CD4-positive, alpha-beta T cell treated with Interferon alpha-2 for 1 hour (primary cell): Measurements from ENCODE around the gene ASB4.

Source experiments
- DNase-seq, 2 donors: peaks; one replicate each; pipeline ENCODE4 v3.0.0-alpha.2; 2020 to 2022

Gene ASB4

GRCh38 chr7:95558864-95559263 is 73.1 kb downstream of the ASB4 start:
- no peak for DNase-seq

GRCh38 chr7:95560674-95561073 is 74.9 kb downstream of the ASB4 start:
- no peak for DNase-seq

- DNase-seq: no peak
Observed at GRCh38 chr7:95569720-95570119, 84.0 kb downstream of the ASB4 start.

- DNase-seq: no peak
Observed at GRCh38 chr7:95577137-95577536, 91.4 kb downstream of the ASB4 start.

- no peak for DNase-seq
Observed at GRCh38 chr7:95578299-95578855, 92.6 kb downstream of the ASB4 start.

- no peak for DNase-seq
Observed at GRCh38 chr7:95579318-95579717, 93.6 kb downstream of the ASB4 start.

- DNase-seq: no peak
Observed at GRCh38 chr7:95581467-95581866, 95.7 kb downstream of the ASB4 start.

- DNase-seq: no peak
Observed at GRCh38 chr7:95582578-95583293, 97.0 kb downstream of the ASB4 start.

- DNase-seq: no peak
Observed at GRCh38 chr7:95583834-95584621, 98.3 kb downstream of the ASB4 start.

- no peak for DNase-seq
Observed at GRCh38 chr7:95584769-95585425, 99.2 kb downstream of the ASB4 start.

- DNase-seq: no peak
Observed at GRCh38 chr7:95585426-95585789, 99.7 kb downstream of the ASB4 start.

- DNase-seq: no peak
Observed at GRCh38 chr7:95586951-95587301, 101.2 kb downstream of the ASB4 start.

GRCh38 chr7:95589031-95589430 is 103.3 kb downstream of the ASB4 start:
- DNase-seq: no peak

- no peak for DNase-seq
Observed at GRCh38 chr7:95589766-95590165, 104.0 kb downstream of the ASB4 start.
